Stimulated activated CD4-positive, alpha-beta T cell treated with anti-CD3 and anti-CD28 coated beads, TNF-alpha, amount 100 ng/mL, for 4 hours (primary cell): ENCODE results near the gene SH2B2.

ENCODE experiments used
- DNase-seq, 3 experiments: peaks; one replicate each; pipeline ENCODE4 v3.0.0-alpha.2; 2020; ENCODE audit warnings: low read depth in 3 of 3

SH2B2 gene

GRCh38 chr7:102286237-102287110 is at the start of gene SH2B2:
Gene SH2B2, plus strand, starts transcription at chr7:102286868. Its CDS starts 13,683 bp downstream, at chr7:102300551.
- DNase-seq = peak in 2 of 3 experiments; percentile 30 to 41

- no peak for DNase-seq
Observed at GRCh38 chr7:102239206-102239820, 47.4 kb upstream of the SH2B2 start.

- no peak for DNase-seq
Observed at GRCh38 chr7:102241431-102241830, 45.2 kb upstream of the SH2B2 start.

- no peak for DNase-seq
Observed at GRCh38 chr7:102244601-102245000, 42.1 kb upstream of the SH2B2 start.

GRCh38 chr7:102248081-102248455 is 38.6 kb upstream of the SH2B2 start:
- no peak for DNase-seq

GRCh38 chr7:102248456-102249395 is 37.9 kb upstream of the SH2B2 start:
- DNase-seq = no peak

- DNase-seq = no peak
Observed at GRCh38 chr7:102251531-102252365, 34.9 kb upstream of the SH2B2 start.

- DNase-seq = no peak
Observed at GRCh38 chr7:102252366-102252982, 34.2 kb upstream of the SH2B2 start.

- DNase-seq = no peak
Observed at GRCh38 chr7:102253066-102253972, 33.3 kb upstream of the SH2B2 start.

- DNase-seq = no peak
Observed at GRCh38 chr7:102253973-102254370, 32.7 kb upstream of the SH2B2 start.

- DNase-seq = no peak
Observed at GRCh38 chr7:102254521-102254920, 32.1 kb upstream of the SH2B2 start.

- no peak for DNase-seq
Observed at GRCh38 chr7:102255501-102255900, 31.2 kb upstream of the SH2B2 start.

- DNase-seq = no peak
Observed at GRCh38 chr7:102255916-102256315, 30.8 kb upstream of the SH2B2 start.

GRCh38 chr7:102258073-102258748 is 28.5 kb upstream of the SH2B2 start:
- no peak for DNase-seq

- no peak for DNase-seq
Observed at GRCh38 chr7:102258749-102259107, 27.9 kb upstream of the SH2B2 start.

GRCh38 chr7:102260856-102261255 is 25.8 kb upstream of the SH2B2 start:
- no peak for DNase-seq

GRCh38 chr7:102261451-102261850 is 25.2 kb upstream of the SH2B2 start:
- no peak for DNase-seq

GRCh38 chr7:102262546-102262945 is 24.1 kb upstream of the SH2B2 start:
- no peak for DNase-seq

- no peak for DNase-seq
Observed at GRCh38 chr7:102264367-102264891, 22.2 kb upstream of the SH2B2 start.
